ENCODE measurements around the gene PEX5L.
"Not testable (repeated sequence)": the region's sequence is repeated elsewhere in the genome, so short reads cannot be mapped to it uniquely, and the experiment has no call there.

The PEX5L gene

DNA sequence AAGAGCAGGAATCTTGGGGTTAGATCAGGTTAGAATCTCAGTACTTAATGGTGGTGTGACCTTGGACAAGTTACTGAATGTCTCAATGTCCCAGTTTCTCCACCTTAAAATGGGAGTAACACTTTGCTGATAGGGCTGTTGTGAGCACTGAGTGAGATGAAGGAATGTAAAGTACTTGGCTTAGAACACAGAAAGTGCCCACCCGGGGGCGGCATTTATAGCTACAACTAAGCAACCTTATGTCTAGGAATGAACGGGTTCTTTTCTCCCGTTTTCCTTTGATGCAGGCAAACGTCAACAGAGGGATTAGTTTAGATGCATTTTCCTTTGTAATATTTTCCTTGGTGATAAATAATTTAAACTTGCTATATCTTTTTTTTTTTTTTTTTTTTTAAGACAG, 207.3 kb downstream of the PEX5L start:
- DNase-seq = no peak

DNA sequence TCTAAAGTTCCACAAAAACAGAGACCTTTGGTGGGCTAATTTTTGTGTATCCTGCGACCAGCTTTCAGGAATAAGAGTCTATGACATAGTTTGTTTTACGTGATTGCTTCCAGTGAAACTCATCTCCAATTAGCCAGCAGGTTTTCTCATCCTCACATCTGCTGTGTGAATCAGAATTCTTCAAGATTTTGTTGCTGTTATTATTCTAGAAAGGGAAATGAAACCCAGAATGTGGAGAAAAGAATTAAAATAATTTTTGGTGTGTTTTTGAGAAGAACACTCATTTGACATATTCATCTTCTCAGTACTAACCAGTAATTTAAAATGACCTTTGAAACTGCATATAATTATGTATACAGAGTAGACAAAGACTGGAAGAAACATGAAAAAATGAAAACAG, 208.0 kb downstream of the PEX5L start:
- DNase-seq = no peak

DNA sequence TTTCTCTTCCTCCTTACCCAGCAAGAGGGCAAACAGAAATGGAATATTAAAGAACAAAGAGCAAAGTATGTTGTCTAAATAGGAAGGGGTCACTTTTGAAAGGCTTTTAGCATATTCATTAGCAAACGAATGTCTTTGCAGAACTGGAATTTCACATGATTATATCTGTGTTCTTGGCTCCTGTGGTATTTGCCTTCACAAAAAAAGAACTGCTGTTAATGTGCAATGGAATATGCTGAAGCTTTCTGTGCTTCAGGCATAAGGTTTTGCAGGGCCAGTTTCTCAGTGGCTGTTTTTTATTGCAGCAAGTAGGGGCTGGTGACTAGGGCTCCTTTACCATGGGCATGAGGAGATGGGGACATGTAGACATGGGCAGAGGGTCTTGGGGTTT, 210.5 kb downstream of the PEX5L start:
- DNase-seq = no peak

DNA sequence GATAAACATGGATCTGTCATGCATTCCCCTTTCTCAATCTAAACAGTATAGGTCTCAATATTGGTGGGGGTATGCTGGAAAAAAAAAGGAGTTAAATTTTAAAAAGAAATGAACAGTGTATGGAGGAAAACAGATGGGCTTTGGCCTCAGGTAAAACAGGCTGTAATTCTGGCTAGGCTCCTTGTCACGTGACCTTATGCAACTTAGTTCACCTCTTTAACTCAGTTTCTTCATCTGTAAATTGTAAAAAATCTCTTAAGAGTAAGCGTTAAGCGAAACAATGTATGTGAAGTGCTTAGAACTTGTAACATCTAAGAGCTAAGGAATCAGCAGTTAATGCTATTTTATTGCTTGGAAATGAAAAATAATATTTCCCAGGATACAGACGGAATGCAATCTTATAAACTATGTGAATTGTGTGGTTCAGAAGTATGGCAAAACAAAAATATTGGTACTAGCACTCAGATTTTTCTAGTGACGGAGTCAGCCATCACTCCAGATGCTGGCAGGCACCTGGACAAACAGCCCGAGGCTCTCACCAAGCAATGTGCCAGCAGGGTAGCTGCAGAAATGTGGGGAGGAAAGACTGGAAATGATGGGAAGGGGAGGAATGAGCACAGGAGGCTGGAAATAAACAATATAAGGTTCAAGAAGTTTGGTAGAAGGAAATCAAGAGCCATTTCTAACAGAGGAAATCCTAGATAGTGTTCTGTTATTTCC, 211.1 kb downstream of the PEX5L start:
- no peak for DNase-seq

DNA sequence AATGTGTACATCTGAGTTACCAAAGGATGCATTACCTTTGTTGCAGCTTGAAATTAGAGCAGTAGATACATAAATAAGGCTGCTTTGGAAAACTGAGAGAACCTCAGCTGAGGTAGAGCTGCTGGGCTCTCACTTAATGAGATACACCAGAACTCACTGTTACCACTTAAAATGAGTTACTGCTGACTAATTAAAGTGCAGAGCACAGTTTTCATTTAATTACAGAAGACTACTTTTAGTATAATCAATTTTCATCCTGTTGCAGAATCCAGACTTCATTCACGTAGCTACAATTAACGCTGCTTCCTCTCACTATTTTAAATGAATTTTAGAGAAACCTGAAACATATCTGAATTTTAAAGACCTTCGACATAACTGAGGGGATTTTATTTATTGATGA, 214.4 kb downstream of the PEX5L start:
- DNase-seq = no peak

DNA sequence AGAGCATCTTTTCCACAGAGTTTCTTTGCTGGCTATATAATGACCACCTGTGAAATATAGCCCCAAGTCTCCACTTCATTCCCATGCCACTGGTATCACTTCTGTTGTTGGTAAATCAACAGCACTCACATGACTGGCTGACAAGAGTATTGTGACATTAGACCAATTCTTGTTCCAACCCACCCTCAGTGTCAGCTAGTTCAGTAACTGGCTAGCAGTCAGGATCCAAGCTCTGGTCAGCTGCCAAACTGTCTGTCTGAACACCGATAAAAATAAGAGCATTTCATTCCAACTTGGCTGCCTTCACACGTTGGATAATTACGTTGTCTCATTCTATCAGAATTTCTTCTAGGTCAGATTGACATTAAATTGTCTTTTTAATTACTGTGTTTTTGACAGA, 217.4 kb downstream of the PEX5L start:
- no peak for DNase-seq

DNA sequence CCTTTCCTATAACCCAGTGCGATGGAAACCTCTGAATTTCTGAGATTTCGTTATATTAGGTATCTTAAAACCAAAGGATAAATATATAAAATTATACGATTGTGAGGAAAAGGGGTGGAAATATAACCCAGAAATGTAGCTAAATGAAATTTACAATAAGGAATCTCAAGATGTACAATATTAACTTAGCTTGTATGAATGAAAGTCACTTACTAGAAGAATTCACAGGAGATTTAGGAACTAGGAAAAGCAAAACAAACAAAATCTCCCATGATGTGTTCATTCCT, 224.7 kb downstream of the PEX5L start:
- no peak for DNase-seq

DNA sequence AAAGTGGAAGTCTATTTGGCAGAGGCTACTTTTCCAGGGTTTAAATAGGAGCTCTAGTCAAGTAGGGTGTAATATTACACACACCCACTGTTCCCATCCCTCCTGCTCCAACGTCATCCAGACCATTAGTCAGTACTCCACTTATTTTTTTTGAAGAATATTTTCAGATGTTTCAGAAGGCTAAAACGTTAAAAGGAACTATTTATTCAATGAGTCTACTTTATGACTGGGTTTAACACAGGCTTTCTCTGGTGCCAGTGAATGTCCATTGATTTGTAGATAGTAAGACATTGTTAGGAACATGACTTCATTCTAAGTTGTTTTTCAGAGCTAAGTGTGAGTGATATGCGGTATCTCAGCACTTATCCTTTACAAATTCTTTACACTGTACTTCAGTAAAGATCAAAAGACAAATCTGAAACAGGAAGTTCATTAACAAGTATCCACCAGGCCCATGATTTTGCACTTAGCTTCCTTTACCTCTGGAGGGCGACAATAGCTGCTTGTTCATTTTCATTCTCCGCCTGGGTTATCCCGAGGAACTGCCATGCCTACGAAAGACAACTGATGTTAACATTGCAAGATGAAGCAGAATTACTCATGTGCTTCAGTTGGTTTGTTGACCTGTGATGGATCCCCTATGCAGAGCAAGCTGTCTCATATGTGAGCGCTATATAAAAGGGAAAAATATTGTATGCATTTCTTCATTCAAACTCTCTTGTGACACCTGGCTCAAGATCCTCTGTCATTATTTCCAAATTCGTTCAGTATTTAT, 225.2 kb downstream of the PEX5L start:
- no peak for DNase-seq

DNA sequence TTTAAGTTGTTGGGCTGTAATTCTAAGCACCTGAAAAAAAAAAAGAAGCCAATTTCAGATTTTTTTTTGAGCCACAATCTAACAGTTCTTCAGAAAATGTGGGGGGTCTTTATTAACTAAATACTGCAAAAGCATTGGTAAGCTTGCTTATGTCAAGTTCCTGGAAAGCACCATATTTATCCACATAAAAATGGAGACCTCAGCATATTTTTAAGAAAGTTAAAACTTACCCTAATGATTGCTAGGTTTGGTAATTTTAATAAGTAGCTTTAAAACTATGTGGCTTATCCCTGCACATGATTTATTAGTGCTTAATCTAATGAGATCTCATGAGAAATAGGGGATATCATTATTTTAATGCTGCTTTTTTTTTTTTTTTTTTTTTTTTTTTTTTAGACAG, 227.1 kb downstream of the PEX5L start:
- no peak for DNase-seq

DNA sequence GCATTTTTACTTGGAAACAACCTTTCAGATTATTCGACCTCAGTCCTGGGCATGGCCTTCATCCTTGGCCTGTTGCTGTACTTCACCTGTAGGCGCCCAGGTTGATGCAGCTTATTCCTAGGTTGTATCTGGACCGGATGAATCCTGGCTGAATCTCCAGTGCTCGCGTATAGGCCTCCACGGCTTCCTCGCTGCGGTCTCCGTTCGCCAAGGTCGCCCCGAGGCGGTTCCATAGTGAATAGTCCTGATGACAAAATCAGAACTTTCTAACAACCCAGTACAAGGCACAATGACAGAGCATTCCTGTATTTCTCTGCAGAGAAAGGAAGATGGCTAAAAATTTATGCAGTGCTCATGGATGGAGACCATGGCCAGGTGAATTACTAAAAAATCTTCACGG, 229.1 kb downstream of the PEX5L start:
- DNase-seq = no peak

DNA sequence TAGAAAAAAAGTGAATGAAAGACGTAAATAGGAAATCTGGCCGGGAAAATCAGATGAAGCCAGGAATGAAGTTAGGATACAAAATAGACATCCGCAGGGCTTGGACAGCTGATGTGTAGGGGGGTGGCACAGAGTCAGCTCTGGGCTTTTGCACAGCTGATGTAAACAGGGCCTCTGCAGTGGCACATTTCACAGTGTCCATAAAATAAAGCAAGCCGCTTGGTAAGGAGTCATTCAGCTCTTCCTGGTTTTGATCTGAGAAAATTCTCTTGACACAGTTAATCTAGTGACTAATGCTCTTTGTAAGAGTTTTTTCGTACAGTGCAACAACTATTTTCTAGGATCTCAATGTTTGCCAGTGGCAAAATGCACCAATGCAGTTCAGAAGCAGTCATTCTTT, 230.6 kb downstream of the PEX5L start:
- DNase-seq = no peak

DNA sequence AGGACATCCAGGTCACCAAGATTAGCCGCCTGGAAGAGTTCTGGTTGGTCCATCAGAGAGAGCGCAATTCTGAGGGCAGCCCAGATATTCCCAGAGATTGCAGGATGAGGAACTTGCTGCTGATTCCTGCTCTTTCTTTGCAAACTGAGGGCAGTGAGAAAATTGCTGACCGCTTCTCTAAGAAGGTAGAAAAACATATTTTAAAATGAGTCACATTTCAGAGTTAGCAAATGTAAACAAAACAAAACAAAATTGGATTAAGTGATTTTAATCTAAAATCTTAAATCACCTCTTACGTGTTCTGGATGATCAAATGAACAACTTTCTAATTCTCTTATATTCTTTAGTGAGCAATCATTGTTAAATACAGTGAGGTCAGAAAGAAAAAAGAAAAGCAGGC, 234.9 kb downstream of the PEX5L start:
- DNase-seq = no peak

DNA sequence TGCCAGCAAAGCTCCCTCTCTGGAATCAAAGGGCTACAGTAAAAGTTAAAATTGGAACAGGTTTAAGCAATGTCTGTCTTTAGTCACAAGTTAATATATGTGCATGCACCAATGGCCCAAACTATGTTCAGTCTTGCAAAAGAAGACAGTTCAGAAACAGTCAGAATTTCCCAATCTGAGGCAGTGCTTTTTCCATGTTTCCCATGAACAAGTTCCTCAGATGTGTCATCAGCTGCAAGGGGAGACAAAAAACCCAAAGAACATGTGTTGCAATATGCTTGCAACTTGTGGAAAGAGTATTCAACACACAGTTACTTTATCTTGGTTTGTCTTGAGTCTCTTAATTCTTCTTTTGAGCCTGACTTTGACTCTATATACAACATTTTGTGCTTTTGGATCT, 235.5 kb downstream of the PEX5L start:
- no peak for DNase-seq

DNA sequence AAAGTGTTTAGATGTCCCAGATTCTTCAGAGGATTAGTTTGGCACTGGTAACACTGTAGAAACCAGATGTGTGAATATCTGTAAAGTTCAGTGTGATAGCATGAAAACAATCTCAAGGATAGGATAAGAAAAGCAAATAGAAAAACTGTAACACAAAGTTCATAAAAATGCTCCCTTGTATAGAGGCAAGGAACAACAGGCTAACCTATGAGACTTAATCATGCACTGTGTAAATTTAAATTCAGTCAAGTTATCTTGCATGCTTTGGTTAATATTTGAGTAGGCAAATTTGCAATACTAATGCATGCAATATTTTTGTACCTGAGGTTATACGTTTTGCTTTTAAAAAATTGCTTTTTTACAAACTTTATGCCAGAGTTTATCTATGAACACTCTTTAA, 239.5 kb downstream of the PEX5L start:
- no peak for DNase-seq

DNA sequence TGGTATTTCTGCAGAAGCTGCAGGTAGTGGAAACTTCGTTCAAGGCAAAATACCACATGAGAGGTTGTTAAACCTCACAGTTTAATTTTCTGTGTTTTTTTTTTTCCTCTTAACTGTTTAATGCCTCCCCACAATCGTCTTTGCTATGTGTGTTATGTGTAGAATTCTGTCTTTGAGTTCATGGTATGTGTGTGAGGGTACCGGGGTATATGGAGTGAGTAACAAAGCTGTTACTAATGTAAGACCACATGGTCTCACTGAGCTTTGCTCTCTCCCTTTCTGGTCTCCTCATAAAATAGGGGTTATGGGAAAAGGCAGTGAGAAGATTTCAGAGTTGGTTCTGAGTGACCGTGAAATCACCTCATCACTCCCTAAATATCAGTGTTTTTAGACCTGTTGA, 240.3 kb downstream of the PEX5L start:
- DNase-seq = no peak

DNA sequence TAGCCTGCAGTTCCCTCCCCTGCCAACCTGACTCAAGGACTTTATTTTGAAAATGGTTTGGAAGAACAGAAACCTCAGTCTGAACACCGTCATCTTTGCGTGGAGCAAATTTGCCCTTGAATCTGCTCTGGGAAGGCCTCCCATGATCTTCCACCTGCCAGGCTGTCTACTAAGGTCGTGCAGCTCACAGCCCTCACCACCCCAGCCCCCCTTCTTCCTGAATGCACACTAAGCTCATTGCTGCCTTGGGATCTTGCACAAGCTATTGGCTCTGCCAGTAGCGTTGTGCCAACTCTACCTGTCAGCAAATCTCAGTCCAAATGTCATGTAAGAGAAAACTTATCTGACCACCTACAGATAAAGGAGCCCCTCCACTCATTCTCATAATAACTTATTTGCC, 242.4 kb downstream of the PEX5L start:
- no peak for DNase-seq

DNA sequence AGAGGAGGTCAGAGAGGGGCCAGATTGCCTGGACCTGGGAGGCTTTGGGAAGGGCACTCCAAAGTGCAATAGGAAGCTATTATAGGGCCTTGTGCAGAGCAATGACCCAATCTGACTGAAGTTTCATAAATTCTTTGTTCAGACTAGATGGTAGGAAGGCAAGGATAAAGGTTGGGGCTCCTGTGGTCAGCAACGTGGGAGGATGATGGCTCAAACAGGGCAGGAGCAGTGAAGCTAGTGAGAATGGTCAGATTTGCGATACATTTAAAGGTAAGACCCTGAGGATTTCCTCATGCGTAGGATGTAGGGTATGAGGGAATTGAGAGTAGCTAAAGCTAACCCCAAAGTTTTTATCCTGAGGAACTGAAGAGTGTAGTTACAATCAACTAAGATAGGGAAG, 244.9 kb downstream of the PEX5L start:
- DNase-seq = no peak

DNA sequence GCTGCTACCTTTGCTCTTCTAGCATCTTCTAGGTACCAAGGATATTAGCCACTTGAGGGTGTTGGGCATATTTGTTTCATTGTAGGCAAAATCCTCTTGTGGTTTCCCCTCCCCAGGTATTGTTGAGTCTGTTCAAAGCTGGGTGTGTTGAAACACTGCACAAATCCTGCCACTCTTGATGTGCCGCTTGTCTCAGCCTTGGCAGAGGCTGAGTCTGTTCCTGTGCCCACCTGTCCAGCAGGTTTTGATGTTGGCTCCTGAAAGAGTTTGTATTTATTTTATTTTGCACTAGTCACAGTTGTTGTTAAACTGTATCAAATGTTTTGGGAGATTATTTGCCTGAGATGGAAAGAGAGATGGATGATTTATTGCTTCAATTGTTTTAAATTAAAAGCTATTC, 247.7 kb downstream of the PEX5L start:
- no peak for DNase-seq

DNA sequence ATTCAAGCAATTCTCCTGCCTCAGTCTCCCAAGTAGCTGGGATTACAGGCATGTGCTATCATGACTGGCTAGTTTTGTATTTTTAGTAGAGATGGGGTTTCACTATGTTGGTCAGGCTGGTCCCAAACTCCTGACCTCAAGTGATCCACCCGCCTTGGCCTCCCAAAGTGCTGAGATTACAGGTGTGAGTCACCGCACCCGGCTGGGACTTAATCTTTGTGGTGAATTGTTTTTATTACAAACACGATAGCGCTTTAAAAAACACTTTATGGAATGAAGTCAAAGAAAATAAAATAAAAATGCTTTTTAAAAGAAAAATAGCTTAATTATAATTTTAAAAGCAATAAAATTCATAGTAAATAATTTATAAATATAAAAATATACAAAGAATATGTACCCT, 253.9 kb downstream of the PEX5L start:
- not testable (repeated sequence) for DNase-seq

DNA sequence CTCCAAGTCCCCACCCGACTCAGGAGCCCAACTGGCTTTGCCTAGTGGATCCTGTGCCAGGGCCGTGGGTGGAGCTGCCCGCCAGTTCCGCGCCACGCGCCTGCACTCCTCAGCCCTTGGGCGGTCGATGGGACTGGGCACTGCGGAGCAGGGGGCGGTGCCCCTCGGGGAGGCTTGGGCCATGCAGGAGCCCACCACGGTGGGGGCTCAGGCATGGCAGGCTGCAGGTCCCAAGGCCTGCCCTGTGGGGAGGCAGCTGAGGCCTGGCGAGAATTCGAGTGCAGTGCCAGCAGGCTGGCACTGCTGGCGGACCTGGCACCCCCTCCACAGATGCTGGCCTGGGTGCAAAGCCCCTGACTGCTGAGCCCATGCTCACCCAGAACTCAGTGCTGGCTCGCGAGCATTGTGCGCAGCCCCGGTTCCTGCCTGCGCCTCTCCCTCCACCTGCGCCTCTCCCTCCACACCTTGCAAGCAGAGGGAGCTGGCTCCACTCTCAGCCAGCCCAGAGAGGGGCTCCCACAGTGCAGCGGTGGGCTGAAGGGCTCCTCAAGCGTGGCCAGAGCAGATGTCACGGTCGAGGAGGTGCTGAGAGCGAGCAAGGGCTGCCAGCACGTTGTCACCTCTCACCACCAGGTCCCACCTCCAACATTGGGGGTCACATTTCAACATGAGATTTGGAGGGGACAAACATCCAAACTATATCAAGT, 261.2 kb downstream of the PEX5L start:
- no peak for DNase-seq

DNA sequence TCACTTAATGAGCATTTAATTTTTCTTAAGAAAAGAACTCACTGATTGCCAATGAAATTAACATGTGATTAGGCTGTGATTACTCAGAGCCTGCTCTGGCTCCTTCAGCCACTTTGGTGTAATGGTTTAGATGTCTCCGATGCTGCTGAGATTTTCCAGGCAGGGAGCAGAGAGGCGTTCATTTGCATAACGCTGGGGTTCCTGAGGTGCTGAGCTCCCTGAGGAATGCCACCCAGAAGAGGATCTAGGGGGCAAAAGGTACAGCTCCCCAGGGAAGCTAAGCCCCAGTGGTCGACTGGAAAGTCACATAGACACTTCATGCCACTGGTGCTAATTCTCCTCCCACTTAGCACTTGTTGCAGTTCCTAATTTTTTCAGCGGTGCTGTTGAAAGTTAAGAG, 264.4 kb downstream of the PEX5L start:
- DNase-seq = no peak

DNA sequence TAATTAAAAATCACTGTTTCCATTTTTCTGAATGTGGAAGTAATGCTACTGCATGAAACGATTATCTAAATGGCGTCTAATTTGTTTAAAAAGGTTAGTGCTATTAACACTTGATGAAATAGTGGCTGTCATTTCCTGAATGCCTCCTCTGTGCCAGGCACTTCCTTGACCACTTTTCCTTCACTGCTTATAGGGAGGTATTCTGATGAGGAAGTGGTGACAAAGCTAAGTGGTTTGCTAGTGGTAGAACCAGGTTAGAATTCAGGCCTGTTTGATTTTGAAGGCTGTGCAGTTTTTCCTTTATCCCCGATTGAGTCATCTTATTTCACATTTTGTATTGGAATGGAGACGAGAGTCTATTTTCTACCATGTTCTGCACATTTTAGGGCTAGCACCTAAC, 264.9 kb downstream of the PEX5L start:
- DNase-seq = no peak

DNA sequence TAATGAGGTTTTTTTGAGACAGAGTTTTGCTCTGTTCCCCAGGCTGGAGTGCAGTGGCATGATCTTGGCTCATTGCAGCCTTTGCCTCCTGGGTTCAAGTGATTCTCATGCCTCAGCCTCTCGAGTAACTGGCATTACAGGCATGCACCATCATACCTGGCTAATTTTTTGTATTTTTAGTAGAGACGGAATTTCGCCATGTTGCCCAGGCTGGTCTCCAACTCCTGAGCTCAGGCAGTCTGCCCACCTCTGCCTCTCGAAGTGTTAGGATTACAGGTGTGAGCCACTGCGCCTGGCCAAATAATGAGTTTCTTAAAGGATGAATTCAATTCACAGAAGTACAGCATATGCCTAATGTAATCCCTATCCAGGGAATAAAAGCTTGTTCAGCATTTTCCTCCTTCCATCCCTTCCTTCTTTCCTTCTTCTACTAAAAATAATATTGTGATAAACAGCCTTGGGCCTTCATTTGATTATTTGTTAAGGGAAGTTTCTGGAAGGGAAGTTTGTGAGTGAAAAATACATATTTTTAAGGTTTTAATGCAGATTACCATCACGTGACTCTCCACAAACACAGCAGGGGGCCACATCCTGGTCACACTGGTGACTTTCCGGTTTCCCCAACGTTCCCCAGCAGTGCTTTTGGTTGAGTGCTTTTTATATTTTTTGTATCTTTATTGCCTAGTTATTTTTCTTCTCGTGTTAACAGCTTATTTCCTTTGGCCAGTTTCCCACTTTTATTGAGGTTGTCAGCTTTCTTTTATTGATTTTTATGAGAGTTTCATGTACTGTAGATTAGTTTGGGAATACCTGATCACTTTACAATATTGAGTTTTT, 267.1 kb downstream of the PEX5L start:
- no peak for DNase-seq
